Muscle of arm (tissue), 12 donors: ENCODE data around the gene DUSP10. TPM values are rescaled to one million over a fixed set of nuclear protein-coding genes. Genes with fewer than 3 reads are reported as not detected.

Experiments used
- DNase-seq: peaks from one replicate; pipeline ENCODE4 v3.0.0-alpha.2; 2013
- polyA plus RNA-seq, 12 donors: library from polyadenylated mRNA; unstranded; fragments of 120-200 nt; gene quantifications; one replicate each; pipeline ENCODE4 v1.2.1, GENCODE V29; 2013; ENCODE audit not compliant: insufficient read length in 12 of 12

Gene DUSP10
- polyA plus RNA-seq, 12 donors: 9.0 to 208 (median 25.3) TPM

GRCh38 chr1:221655766-221656305 lies 86.1 kb downstream of the DUSP10 start:
- DNase-seq: no peak
